Mesothelial cell of epicardium (in vitro differentiated cells): ENCODE data around the gene DAGLA. TPM values are rescaled to one million over a fixed set of nuclear protein-coding genes. Genes with fewer than 3 reads are reported as not detected.

Experiments used
- DNase-seq, 2 experiments: peaks; one replicate each; pipeline ENCODE4 v3.0.0; 2021; ENCODE audit warnings: low spot score in 2 of 2; ENCODE audit not compliant: unreplicated experiment in 2 of 2
- H3K27ac Mint-ChIP-seq: 2 replicates; pipeline ENCODE4 v1.8.0; 2021; ENCODE audit warnings: mixed read lengths
- H3K27me3 Mint-ChIP-seq: 2 replicates; pipeline ENCODE4 v1.8.0; 2021; ENCODE audit warnings: low read depth, mixed read lengths
- H3K36me3 Mint-ChIP-seq: 2 replicates; pipeline ENCODE4 v1.8.0; 2021; ENCODE audit warnings: mixed read lengths
- H3K4me1 Mint-ChIP-seq: 2 replicates; pipeline ENCODE4 v1.8.0; 2021; ENCODE audit warnings: mixed read lengths
- H3K4me3 Mint-ChIP-seq: 2 replicates; pipeline ENCODE4 v1.8.0; 2021; ENCODE audit warnings: mild to moderate bottlenecking, moderate library complexity, mixed read lengths
- H3K9me3 Mint-ChIP-seq: 2 replicates; pipeline ENCODE4 v1.8.0; 2021; ENCODE audit warnings: mixed read lengths
- total RNA-seq: library from RNA; stranded (reverse); gene quantifications from 3 replicates; pipeline ENCODE4 v1.2.1, GENCODE V29; 2021
- TF ChIP-seq, protein P1 (sequence below): fragments of 200-600 bp; sonication (generic); IDR thresholded peaks from one replicate; pipeline ENCODE4 v1.5.0; 2021; ENCODE audit warnings: antibody characterized with exemption; ENCODE audit not compliant: unreplicated experiment

Gene DAGLA
- total RNA-seq, 1 donor from 2014 or later, result 8.1 TPM

DNA sequence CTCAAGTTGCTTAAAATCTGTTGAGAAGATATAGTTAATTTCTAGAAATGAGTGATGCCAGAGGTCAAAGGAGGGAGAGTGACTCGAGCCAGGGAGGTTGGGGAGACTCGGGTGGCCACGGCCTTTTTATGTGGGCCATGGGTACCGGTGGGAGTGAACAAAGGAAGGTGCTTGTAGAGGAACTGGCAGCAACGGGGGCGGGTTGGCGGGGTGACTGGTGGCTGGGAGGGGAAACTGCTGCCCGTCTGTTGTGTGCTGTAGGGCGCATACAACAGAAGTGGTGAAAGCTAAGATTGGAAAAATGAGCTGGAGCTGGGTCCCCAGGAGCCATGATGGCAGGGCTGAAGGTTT lies 5.4 kb downstream of the DAGLA start:
- Mint-ChIP-seq H3K27ac (no peak overlapping the region), H3K4me3 (no peak overlapping the region), H3K9me3 (no peaks in the 10 kb centered on the region), H3K27me3 (peaks cover 3% of the 10 kb centered on the region), H3K4me1 (peaks cover 16% of the 10 kb centered on the region), H3K36me3 (no peaks in the 10 kb centered on the region)
- DNase-seq, result no peak
- TF ChIP-seq, protein P1, sequence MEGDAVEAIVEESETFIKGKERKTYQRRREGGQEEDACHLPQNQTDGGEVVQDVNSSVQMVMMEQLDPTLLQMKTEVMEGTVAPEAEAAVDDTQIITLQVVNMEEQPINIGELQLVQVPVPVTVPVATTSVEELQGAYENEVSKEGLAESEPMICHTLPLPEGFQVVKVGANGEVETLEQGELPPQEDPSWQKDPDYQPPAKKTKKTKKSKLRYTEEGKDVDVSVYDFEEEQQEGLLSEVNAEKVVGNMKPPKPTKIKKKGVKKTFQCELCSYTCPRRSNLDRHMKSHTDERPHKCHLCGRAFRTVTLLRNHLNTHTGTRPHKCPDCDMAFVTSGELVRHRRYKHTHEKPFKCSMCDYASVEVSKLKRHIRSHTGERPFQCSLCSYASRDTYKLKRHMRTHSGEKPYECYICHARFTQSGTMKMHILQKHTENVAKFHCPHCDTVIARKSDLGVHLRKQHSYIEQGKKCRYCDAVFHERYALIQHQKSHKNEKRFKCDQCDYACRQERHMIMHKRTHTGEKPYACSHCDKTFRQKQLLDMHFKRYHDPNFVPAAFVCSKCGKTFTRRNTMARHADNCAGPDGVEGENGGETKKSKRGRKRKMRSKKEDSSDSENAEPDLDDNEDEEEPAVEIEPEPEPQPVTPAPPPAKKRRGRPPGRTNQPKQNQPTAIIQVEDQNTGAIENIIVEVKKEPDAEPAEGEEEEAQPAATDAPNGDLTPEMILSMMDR, result no peak

DNA sequence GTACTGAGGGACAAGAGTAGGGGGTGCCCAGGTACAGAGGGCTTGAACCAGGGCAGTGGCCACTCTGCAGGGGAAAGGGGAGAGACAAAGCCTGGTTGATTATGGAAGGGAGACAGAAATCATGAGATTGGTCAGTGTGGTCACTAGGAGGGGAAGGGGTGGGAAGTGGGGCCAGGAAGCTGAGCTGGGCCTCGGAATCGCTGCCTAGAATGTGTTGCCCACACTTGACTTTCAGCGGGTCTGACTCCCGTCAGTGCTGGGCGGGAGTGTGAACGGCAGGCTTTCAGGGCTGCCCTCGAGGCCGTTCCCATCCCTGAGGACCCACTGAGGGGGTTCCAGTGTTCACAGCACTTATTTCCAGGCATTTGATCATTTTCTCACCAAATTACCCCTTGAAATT lies 5.9 kb downstream of the DAGLA start:
- Mint-ChIP-seq H3K9me3 (no peaks in the 10 kb centered on the region), H3K4me1 (peaks cover 11% of the 10 kb centered on the region), H3K27me3 (peaks cover 3% of the 10 kb centered on the region), H3K27ac (no peak overlapping the region), H3K36me3 (no peaks in the 10 kb centered on the region), H3K4me3 (no peak overlapping the region)
- TF ChIP-seq, protein P1, result no peak
- no peak for DNase-seq

DNA sequence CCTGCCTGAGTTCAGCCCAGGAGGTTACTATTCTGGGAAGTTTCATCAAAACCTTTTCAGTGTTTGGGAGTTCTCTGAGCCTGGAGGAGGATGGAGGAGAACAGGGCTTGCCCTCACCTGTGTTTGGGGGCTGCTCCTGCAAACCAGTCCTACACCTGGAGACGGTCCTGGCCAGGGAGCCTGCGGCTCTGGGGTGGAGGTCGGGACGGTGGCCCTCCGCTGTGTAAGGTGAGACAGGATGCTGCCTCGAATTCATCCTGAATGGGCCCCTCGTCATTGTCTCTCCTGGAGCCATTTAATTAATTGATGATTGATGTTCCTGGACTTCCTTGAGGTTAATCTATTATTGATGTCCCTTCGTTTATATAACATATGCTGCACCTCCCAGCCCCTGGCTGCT lies 6.3 kb downstream of the DAGLA start:
- Mint-ChIP-seq H3K4me3 (no peak overlapping the region), H3K27ac (no peak overlapping the region), H3K4me1 (peaks cover 11% of the 10 kb centered on the region), H3K9me3 (no peaks in the 10 kb centered on the region), H3K36me3 (no peaks in the 10 kb centered on the region), H3K27me3 (peaks cover 3% of the 10 kb centered on the region)
- TF ChIP-seq, protein P1, result no peak
- no peak for DNase-seq

DNA sequence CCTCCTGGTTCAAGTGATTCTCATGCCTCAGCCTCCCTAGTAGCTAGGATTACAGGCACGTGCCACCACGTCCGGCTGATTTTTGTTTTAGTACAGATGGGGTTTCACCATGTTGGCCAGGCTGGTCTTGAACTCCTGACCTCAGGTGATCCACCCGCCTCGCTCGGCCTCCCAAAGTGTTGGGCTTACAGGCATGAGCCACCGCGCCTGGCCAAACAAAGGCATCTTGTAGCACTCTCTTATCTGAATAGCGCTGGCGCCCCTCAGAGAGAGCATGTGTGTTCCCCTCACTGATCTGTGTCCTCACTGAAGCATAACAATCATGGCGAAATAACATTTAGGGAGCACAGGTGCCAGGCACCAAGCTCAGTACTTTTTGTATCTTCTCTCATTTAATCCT lies 7.2 kb downstream of the DAGLA start:
- Mint-ChIP-seq H3K27me3 (peaks cover 3% of the 10 kb centered on the region), H3K4me3 (no peak overlapping the region), H3K27ac (no peak overlapping the region), H3K36me3 (no peaks in the 10 kb centered on the region), H3K4me1 (peaks cover 6% of the 10 kb centered on the region), H3K9me3 (no peaks in the 10 kb centered on the region)
- DNase-seq, result no peak
- TF ChIP-seq, protein P1, result no peak

DNA sequence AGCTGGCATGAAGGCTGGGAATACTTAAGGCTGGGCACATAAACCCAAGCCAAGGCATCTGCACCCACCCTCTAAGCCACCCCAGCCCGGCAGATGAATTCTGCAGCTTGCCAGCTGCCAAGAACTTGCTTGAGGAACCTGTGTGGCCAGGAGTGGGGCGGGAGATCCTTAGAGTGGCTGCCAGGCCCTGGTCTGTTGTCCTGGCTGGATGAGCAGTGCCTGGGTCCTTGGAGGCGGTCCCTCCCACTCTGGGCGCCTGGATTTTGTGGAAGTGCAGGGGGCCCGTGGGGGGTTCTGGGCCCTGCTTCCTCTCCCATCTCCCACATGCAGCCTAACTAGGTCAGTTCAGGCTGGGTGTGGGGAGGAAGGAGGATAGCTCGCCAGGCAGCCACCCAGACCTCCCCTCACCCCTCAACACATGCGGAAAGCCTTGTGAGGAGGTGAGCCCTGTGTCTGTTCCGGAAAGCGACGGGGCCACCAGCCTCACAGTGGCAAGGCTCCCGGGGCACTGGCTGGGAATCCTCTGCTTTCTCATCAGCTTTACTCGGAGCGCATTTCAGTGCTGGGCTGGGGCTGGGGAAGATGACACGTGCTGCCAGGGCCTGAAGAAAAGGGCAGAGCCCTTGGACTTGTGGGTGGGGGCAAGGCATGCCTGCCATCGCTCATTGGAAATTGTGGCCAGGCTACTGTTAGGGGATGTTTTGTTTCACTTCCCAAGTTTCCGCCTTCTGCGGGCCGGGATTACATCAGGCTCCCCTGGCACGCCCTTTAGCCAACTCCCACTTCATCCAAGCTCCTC lies 8.4 kb downstream of the DAGLA start:
- Mint-ChIP-seq H3K27ac (no peak overlapping the region), H3K36me3 (no peaks in the 10 kb centered on the region), H3K9me3 (no peaks in the 10 kb centered on the region), H3K4me1 (peaks cover 6% of the 10 kb centered on the region), H3K27me3 (peaks cover 3% of the 10 kb centered on the region), H3K4me3 (no peak overlapping the region)
- no peak for DNase-seq
- TF ChIP-seq, protein P1, result no peak
